Esophagus muscularis mucosa (tissue), 4 donors: ENCODE results near the gene USP49.

ENCODE experiments used
- CTCF ChIP-seq, 3 experiments: fragments of 200-600 bp in 2 of 3; fragments of 450-650 bp in 1 of 3; sonication (generic) in 2 of 3; IDR thresholded peaks; one replicate each; pipeline ENCODE4 v1.5.1; 2017 to 2019; ENCODE audit warnings: antibody characterized with exemption in 3 of 3, mild to moderate bottlenecking in 2 of 3, moderate library complexity in 1 of 3
- EP300 ChIP-seq: sonication (generic); formaldehyde crosslinking; IDR thresholded peaks from one replicate; pipeline ENCODE4 v1.6.1; 2017; ENCODE audit warnings: antibody characterized with exemption
- POLR2A ChIP-seq: fragments of 450-650 bp; IDR thresholded peaks from one replicate; pipeline ENCODE4 v1.6.1; 2017; ENCODE audit warnings: antibody characterized with exemption, moderate library complexity, mild to moderate bottlenecking, low read depth
- POLR2AphosphoS5 ChIP-seq, 2 donors: sonication (generic); formaldehyde crosslinking; IDR thresholded peaks; one replicate each; pipeline ENCODE4 v1.6.1; 2017; ENCODE audit warnings: antibody characterized with exemption in 2 of 2

GRCh38 chr6:41914343-41914742 is 19.2 kb upstream of the USP49 start:
- TF ChIP-seq CTCF (IDR thresholded peaks at IDR 0.05): no peak
- TF ChIP-seq POLR2A: no peak
- no peak for TF ChIP-seq POLR2AphosphoS5 (IDR thresholded peaks at IDR 0.05)
- TF ChIP-seq EP300: no peak
